Activated T-helper 17 cell treated with anti-CD3 and anti-CD28 coated beads, Interleukin-2, amount 50 U/mL, for 72 hours (primary cell): ENCODE data around the gene ZNF398. TPM values are rescaled to one million over a fixed set of nuclear protein-coding genes. Genes with fewer than 3 reads are reported as not detected.
"Not testable (repeated sequence)": the region's sequence is repeated elsewhere in the genome, so short reads cannot be mapped to it uniquely, and the experiment has no call there.

Experiments used
- ATAC-seq: fragments of 150-1000 bp; cut with Tn5 transposase; replicated peaks from 2 replicates; pipeline ENCODE4 v1.10.0; 2021; ENCODE audit warnings: mild to moderate bottlenecking, moderate library complexity
- H3K27ac Mint-ChIP-seq: one replicate; pipeline ENCODE4 v1.8.0; 2022; ENCODE audit warnings: mixed read lengths
- H3K27me3 Mint-ChIP-seq: one replicate; pipeline ENCODE4 v1.8.0; 2022; ENCODE audit warnings: mixed read lengths
- H3K36me3 Mint-ChIP-seq: one replicate; pipeline ENCODE4 v1.8.0; 2022; ENCODE audit warnings: low read depth, mild to moderate bottlenecking, mixed read lengths
- H3K4me1 Mint-ChIP-seq: one replicate; pipeline ENCODE4 v1.8.0; 2022; ENCODE audit warnings: mixed read lengths
- H3K4me3 Mint-ChIP-seq: one replicate; pipeline ENCODE4 v1.8.0; 2022; ENCODE audit warnings: mild to moderate bottlenecking, mixed read lengths
- H3K9me3 Mint-ChIP-seq: one replicate; pipeline ENCODE4 v1.8.0; 2022; ENCODE audit warnings: mixed read lengths
- total RNA-seq, 2 donors: library from RNA; stranded (reverse); gene quantifications; one replicate each; pipeline ENCODE4 v1.2.3, GENCODE V29; 2022

Gene ZNF398
- total RNA-seq, 2 donors from 2014 or later = 11.3 to 13.8 TPM

DNA sequence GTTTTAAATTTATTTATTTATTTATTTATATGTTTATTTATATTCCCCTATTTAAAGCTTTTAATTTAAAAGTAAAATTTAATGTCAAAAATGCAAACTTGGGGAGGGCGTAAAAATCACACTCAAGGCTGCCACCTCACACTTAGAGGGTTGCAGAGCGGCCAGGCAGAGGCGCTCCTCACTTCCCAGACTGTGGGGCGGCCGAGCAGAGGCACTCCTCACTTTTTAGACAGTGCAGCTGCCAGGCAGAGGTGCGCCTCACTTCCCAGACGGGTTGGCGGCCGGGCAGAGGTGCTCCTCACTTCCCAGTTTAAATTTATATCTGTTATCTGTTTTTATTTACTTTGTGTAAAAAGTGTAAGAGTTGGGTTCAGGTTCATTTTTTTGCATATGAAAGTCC is 11.1 kb upstream of the ZNF398 start:
- Mint-ChIP-seq H3K9me3 (no peaks in the 10 kb centered on the region), H3K27me3 (no peaks in the 10 kb centered on the region), H3K36me3 (peaks cover 20% of the 10 kb centered on the region), H3K27ac (no peak overlapping the region), H3K4me1 (no peaks in the 10 kb centered on the region), H3K4me3 (no peak overlapping the region)
- no peak for ATAC-seq

DNA sequence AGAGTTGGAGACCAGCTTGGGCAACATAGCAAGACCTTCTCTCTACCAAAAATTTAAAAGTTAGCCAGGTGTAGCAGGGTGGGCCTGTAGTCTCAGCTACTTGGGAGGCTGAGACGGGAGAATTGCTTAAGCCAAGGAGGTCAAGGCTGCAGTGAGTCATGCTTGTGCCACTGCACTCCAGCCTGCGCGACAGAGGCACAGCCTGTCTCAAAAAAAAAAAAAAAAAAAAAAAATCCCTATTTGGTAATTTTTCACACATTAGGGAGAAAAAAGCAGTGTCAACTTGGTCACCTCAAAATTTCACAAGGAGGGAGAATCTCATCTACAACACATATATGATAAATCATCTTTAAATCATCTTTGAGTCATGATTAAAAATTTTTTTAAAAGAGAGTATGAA is 6.4 kb upstream of the ZNF398 start:
- no peak for ATAC-seq
- H3K36me3 Mint-ChIP-seq = peaks cover 5% of the 10 kb centered on the region
- no peak overlapping the region for H3K4me3 Mint-ChIP-seq
- peaks cover 7% of the 10 kb centered on the region for H3K4me1 Mint-ChIP-seq
- no peak overlapping the region for H3K27ac Mint-ChIP-seq
- H3K9me3 Mint-ChIP-seq = no peaks in the 10 kb centered on the region
- no peaks in the 10 kb centered on the region for H3K27me3 Mint-ChIP-seq

DNA sequence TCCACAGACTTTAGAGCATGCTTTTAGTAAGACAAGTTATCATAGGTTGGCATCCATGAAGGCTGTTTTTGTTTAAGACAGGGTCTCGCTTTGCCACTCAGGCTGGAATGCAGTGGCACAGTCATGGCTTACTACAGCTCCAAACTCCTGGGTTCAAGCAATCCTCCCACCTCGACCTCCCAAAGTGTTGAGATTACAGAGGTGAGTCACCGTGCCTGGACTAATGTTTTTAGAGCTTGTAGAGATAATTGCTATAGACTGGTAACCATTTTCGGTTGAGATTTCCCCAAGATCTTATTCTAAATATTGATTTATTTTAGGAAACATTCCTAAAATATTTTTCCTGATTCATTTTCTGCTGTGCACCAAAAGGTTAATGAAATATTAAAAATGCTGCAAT is 5.4 kb upstream of the ZNF398 start:
- H3K27me3 Mint-ChIP-seq = no peaks in the 10 kb centered on the region
- H3K4me1 Mint-ChIP-seq = peaks cover 7% of the 10 kb centered on the region
- no peaks in the 10 kb centered on the region for H3K9me3 Mint-ChIP-seq
- ATAC-seq = no peak
- no peak overlapping the region for H3K27ac Mint-ChIP-seq
- peaks cover 5% of the 10 kb centered on the region for H3K36me3 Mint-ChIP-seq
- no peak overlapping the region for H3K4me3 Mint-ChIP-seq

DNA sequence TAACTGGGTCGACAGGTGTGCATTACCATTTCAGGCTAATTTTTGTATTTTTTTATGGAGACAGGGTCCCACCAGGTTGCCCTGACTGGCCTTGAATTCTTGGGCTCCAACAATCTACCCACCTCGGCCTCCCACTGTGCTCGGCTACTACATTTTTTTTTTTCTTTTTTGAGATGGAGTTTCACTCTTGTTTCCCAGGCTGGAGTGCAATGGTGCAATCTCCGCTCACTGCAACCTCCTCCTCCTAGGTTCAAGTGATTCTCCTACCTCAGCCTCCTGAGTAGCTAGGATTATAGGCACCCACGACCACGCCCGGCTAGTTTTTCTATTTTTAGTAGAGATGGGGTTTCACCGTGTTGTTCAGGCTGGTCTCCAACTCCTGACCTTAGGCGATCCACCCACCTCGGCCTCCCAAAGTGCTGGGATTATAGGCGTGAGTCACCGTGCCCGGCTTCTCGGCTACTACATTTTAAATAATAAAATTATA is 2.8 kb upstream of the ZNF398 start:
- not testable (repeated sequence) for H3K9me3 Mint-ChIP-seq, ATAC-seq, H3K27me3 Mint-ChIP-seq, H3K27ac Mint-ChIP-seq, H3K4me1 Mint-ChIP-seq, H3K36me3 Mint-ChIP-seq
- H3K4me3 Mint-ChIP-seq = peak overlapping the region; percentile 93

DNA sequence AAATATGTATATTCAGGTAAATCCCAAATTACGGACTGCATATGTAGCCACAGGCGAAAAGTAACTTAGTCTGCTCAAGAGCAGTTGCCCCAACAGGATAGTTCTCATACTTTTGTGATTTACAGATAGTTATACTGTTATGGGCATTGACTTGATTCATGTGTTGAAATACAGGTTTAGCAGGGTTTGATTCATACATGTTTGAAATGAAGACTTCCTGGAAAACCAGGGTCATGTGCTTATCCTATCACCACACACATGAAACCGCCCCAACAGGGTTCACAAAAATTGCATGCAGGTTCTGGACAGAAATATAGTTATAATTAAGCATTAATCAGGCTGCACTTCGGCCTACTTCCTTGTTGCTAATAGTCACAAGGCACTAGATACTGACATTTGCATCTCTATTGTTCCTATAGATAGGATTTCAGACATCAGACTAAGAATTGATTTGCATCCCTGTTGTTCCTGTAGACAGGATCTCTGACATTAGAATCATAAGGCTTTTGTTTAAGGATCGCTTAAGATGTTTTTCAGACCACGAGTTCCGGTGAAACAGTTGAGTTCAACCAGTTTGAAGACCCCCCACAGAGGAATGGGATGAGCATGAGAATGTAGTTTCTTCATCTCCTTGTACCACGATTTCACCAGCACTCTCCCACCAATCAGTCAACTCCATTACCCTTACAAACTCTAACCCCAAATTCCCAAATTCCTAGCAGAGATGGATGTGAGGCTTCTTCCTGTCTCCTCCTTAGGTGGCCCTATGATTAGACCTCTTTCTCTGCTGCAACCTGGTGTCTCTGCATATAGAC is 2.0 kb upstream of the ZNF398 start:
- peak overlapping the region; percentile 93 for H3K4me3 Mint-ChIP-seq
- no peaks in the 10 kb centered on the region for H3K9me3 Mint-ChIP-seq
- H3K4me1 Mint-ChIP-seq = peaks cover 12% of the 10 kb centered on the region
- ATAC-seq = no peak
- H3K36me3 Mint-ChIP-seq = peaks cover 5% of the 10 kb centered on the region
- no peaks in the 10 kb centered on the region for H3K27me3 Mint-ChIP-seq
- peak overlapping the region; percentile 96 for H3K27ac Mint-ChIP-seq

DNA sequence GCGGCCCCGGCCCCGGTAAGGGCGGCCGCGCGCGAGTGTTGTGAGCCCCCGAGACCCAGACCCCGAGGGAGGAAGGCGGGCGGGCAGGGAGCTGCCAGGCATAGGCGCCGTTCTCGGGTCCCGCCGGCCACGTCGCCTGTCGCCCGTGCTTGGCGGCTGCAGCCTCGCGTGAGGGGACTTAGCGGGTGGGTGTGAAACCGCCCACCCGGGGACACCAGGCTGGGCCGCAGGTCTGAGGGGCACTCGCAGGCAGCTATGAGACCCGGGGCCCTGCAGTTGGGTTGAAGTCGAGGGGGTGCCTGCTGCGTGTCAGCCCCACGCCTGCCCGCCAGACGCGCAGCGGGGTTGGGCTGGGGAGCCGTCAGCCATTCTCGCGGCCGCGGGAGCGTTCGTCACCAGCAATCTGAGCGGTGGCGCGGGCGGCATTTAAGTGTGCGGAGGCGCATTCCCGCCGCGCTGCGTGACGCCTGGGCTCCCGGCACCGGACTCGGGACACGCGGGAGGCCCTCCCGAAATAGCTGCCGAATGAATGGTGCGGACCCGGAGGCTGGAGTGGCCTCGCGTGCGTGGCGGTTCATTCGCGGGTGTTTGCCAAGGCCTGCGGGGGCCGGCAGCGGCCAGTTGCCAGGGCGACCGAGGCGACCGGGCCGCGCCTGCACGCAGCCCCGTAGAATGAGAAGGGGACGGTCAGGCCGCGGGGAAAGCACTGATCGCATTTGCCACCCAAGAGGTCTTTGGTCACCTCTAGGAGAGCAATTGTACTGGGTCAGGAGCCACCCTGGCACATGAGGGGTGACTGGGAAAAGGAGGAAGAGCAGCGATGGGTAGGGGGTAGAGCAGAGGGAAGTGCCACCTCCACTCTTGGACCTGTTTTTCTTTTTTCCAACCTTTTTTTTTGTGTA is 750 bp downstream of the ZNF398 start:
- H3K4me3 Mint-ChIP-seq = peak overlapping the region; percentile 93
- peaks cover 15% of the 10 kb centered on the region for H3K36me3 Mint-ChIP-seq
- peak overlapping the region; percentile 70 for H3K27ac Mint-ChIP-seq
- ATAC-seq = peak; percentile 44
- peaks cover 18% of the 10 kb centered on the region for H3K4me1 Mint-ChIP-seq
- no peaks in the 10 kb centered on the region for H3K27me3 Mint-ChIP-seq
- H3K9me3 Mint-ChIP-seq = no peaks in the 10 kb centered on the region

DNA sequence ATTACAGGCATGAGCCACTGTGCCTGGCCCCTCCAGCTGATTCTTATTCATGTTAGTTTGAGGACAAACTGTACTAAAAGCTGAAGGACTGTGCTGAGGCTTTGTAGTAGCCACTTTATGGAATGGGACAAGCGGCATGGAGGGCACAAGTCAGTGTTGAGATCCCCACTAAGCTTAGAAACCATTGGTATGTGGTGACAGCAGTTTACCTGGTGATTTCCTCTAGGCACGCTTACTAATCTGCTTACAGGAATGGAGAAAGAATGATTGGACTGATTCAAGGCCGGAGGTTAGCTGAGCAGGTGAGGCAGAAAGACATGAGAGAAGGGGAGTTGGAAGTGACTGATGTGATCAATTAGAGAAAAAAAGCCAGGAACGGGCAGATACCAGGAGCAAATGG is 3.7 kb downstream of the ZNF398 start:
- ATAC-seq = no peak
- H3K4me1 Mint-ChIP-seq = peaks cover 24% of the 10 kb centered on the region
- no peaks in the 10 kb centered on the region for H3K27me3 Mint-ChIP-seq
- H3K36me3 Mint-ChIP-seq = peaks cover 39% of the 10 kb centered on the region
- H3K9me3 Mint-ChIP-seq = no peaks in the 10 kb centered on the region
- H3K4me3 Mint-ChIP-seq = no peak overlapping the region
- H3K27ac Mint-ChIP-seq = peak overlapping the region; percentile 30

DNA sequence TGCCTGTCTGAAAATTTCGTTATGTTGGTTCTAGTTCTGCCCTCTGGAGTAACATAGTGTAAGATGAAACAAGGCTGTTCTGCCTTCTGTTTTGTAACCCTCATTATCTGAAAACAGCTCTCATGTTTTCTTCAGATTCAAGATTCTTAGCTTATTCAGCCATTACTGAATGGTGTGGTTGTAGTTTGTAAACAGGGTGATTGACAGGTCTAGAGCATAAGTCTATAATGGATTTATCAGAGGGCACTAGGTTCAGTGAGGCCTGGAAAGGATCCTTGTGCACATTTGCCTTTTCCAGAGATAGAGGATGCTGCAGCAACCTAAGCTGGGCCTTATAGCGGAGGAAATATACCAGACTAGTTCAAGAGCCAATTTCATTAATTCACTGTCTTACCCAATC is 6.1 kb downstream of the ZNF398 start:
- Mint-ChIP-seq H3K4me1 (peaks cover 35% of the 10 kb centered on the region), H3K27ac (no peak overlapping the region), H3K36me3 (peaks cover 62% of the 10 kb centered on the region), H3K9me3 (no peaks in the 10 kb centered on the region), H3K4me3 (no peak overlapping the region), H3K27me3 (no peaks in the 10 kb centered on the region)
- ATAC-seq = no peak

DNA sequence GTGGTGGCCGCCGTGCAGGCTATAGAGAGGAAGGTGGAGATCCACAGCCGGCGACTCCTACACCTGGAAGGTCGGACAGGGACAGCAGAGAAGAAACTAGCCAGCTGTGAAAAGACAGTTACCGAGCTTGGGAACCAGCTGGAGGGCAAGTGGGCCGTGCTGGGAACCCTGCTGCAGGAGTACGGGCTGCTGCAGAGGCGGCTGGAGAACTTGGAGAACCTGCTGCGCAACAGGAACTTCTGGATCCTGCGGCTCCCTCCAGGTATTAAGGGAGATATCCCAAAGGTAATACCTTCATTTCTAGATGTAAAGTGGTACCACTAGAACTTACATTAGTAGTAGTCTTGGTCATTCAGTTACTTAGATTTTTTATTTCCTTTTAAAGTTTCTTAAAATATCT is 6.8 kb downstream of the ZNF398 start:
- H3K36me3 Mint-ChIP-seq = peaks cover 69% of the 10 kb centered on the region
- H3K27ac Mint-ChIP-seq = no peak overlapping the region
- H3K4me1 Mint-ChIP-seq = peaks cover 35% of the 10 kb centered on the region
- H3K9me3 Mint-ChIP-seq = no peaks in the 10 kb centered on the region
- no peak overlapping the region for H3K4me3 Mint-ChIP-seq
- ATAC-seq = no peak
- no peaks in the 10 kb centered on the region for H3K27me3 Mint-ChIP-seq

DNA sequence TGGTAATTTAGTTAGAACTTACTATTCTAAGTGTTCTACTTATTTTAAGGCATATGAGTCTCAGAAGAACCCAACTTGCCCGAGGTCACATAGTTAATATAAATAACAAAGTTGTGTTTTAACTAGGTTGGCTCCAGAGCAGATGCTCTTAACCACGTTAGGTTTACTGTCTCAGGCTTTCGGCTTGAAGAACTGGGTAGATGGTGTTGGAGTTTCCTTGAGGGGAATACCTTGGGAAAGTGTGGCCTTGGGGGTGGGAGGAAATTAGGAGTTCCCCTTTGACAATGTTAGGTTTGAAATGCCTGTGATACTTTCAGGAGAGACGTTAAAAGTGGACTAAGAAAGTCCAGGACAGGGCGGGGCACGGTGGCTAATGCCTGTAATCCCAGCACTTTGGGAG is 9.6 kb downstream of the ZNF398 start:
- Mint-ChIP-seq H3K4me1 (peaks cover 24% of the 10 kb centered on the region), H3K4me3 (no peak overlapping the region), H3K27ac (no peak overlapping the region), H3K27me3 (no peaks in the 10 kb centered on the region), H3K9me3 (no peaks in the 10 kb centered on the region), H3K36me3 (peaks cover 91% of the 10 kb centered on the region)
- no peak for ATAC-seq

DNA sequence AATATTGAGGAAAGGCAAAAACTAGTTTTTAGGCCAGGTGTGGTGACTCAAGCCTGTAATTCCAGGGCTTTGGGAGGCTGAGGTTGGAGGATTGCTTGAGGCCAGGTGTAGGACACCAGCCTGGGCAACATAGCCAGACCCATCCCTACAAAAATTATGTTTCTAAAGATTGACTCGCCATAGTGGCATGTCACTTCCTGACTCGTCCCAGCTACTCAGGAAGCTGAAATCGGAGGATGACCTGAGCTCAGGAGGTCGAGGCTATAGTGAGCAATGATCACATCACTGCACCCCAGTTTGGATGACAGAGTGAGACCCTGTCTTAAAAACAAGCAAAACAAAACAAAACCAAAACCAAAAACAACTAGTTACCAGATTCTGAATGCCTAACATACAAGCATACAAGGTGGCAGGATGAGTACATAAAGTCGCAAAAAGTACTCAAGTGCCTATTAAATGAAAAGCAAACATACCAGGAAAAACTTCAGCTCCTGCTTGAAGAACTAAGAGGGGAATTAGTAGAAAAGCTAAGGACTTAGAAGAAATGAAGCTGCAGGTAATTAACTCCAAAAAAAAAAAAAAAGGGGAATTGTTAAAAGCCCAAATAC is 14.1 kb downstream of the ZNF398 start:
- Mint-ChIP-seq H3K4me1 (peaks cover 10% of the 10 kb centered on the region), H3K4me3 (peak overlapping the region; percentile 42), H3K36me3 (peaks cover 97% of the 10 kb centered on the region), H3K27me3 (no peaks in the 10 kb centered on the region), H3K27ac (peak overlapping the region; percentile 85), H3K9me3 (no peaks in the 10 kb centered on the region)
- peak; percentile 89 for ATAC-seq

DNA sequence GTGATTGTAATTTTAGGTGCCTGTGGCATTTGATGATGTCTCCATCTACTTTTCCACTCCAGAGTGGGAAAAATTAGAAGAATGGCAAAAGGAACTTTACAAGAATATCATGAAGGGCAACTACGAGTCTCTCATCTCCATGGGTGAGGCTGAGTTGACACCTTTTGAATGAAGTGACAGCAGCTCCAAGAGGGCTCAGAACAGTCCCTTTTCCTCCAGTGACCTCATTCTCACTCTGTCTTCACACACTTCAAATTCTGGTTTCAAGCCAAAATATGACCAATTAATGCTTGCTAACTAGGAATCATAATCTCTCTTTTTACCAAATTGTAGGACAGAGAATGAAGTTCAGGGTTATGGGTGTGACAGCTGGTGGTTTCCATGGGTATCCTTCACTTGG is 18.9 kb downstream of the ZNF398 start:
- no peak overlapping the region for H3K4me3 Mint-ChIP-seq
- no peaks in the 10 kb centered on the region for H3K4me1 Mint-ChIP-seq
- ATAC-seq = no peak
- no peaks in the 10 kb centered on the region for H3K9me3 Mint-ChIP-seq
- peak overlapping the region; percentile 24 for H3K27ac Mint-ChIP-seq
- H3K27me3 Mint-ChIP-seq = no peaks in the 10 kb centered on the region
- peaks cover 97% of the 10 kb centered on the region for H3K36me3 Mint-ChIP-seq

DNA sequence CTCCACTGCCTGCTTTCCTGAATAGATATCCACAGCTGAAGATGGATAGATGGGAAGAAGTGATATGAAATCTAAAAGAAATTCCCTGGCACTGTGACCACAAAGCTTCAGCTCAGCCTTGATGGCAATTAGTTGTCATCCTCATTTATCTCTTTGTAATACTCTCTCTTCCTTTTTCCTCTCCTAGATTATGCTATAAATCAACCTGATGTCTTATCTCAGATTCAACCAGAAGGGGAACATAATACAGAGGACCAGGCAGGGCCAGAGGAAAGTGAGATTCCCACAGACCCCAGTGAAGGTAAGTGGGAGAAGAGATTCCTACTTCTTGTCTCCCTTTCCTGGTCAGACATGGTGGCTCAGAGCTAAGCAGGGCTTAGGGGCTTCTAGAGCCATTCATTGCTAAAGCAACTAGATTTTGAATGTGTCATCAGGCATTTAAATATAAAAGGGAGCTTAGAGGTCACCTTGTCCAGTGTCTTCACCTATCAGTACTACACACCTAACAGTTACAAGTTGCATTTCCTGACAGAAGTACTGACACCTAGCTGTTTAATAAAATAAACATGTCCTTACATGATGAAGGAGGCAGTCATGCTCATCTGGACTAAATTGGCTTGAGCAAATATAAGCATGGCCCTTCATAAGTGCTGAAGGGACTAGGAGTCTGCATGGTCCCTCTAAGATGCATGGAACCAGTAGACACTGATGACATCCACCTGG is 19.5 kb downstream of the ZNF398 start:
- ATAC-seq = no peak
- H3K27me3 Mint-ChIP-seq = no peaks in the 10 kb centered on the region
- no peak overlapping the region for H3K27ac Mint-ChIP-seq
- H3K36me3 Mint-ChIP-seq = peaks cover 97% of the 10 kb centered on the region
- no peak overlapping the region for H3K4me3 Mint-ChIP-seq
- no peaks in the 10 kb centered on the region for H3K4me1 Mint-ChIP-seq
- no peaks in the 10 kb centered on the region for H3K9me3 Mint-ChIP-seq

DNA sequence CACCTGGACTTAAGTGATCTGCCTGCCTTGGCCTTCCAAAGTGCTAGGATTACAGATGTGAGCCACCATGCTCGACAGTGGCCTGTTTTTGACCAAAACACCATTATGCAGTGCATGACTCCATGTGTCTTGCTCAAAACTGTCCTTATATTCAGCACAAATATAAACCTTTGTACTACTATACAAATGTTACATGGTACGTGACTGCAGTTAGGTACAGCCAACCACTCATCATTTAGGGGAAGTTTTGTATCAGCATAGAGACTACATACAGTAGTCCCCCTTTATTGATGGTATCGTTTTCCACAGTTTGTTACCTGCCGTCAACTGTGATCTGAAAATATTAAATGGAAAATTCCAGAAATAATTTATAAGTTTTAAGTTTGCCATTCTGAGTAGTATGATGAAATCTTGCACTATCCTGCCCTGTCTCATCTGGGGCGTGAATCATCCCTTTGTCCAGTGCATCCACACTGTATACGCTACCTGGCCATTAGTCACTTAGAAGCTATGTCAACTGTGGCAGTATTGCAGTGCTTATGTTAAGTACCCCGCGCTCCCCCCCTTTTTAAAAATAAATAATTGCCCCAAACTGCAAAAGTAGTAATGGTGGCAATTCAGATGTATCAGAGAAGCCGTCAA is 24.8 kb downstream of the ZNF398 start:
- no peak overlapping the region for H3K27ac Mint-ChIP-seq
- no peaks in the 10 kb centered on the region for H3K27me3 Mint-ChIP-seq
- peaks cover 86% of the 10 kb centered on the region for H3K36me3 Mint-ChIP-seq
- no peaks in the 10 kb centered on the region for H3K9me3 Mint-ChIP-seq
- no peaks in the 10 kb centered on the region for H3K4me1 Mint-ChIP-seq
- ATAC-seq = no peak
- no peak overlapping the region for H3K4me3 Mint-ChIP-seq
